DMS153 (cell line): Measurements from ENCODE around the gene SUPT20HL2.
"Not testable (repeated sequence)": the region's sequence is repeated elsewhere in the genome, so short reads cannot be mapped to it uniquely, and the experiment has no call there.

Experiments used
- DNase-seq: peaks from one replicate; lab custom pipeline; 2025; lab: John Stamatoyannopoulos, UW

The SUPT20HL2 gene

GRCh38 chrX:24314019-24314635 lies at the start of gene SUPT20HL2:
TSS of gene SUPT20HL2 (minus strand) at chrX:24314069. CDS start at chrX:24313315, 754 bp downstream.
- DNase-seq = no peak

DNA sequence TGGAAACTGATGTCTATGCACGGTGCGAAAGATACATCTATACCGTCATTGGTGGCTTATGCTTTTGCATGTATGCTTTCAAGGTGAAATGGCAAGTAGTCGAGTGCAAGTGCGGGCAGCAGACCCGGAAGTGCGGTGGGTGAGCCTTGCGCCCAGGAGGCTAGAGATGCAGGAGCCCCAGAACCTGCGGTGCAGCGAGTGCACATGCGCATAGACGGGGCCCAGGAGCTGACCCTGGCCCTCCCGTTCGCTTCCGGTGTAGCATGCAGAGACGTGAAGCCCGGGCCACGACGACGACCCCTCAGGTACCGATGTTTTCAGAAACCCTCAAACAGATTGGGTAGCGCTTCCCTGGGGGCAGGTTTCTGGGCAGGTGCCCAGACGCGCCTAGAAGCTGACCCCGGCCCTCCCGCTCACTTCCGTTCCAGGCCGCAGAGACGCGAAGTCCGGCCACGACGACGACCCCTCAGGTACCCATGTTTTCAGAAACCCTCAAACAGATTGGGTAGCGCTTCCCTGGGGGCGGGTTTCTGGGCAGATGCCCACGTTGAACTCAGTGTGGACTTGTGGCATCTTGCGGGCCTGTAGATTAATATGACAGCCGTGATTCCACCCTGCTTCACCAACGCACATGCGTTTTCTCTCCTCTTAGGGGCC lies 48.3 kb upstream of the SUPT20HL2 start:
- DNase-seq = not testable (repeated sequence)

DNA sequence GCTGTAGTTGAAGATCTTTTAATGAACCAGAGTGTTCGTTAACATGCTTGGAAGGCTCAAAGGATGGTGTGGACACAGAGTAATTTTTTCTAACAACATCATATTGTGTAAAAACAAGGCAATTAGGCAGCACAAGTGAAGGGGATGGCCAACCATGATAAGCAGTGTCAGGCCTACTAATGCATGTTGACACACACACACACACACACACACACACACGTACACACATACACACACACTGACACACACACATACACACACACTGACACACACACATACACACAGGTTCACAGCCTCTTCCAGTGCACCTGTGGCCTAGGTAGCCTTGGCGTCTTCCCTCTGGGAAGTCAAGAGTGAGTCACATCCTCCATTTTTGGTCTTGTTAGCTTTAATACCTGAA lies 46.4 kb upstream of the SUPT20HL2 start, which contains the start of gene SUPT20HL1:
TSS of gene SUPT20HL1 (plus strand) at position 368 of the 400 bp plus-strand sequence. CDS start 2,122 bp downstream, outside the sequence.
- DNase-seq = no peak

DNA sequence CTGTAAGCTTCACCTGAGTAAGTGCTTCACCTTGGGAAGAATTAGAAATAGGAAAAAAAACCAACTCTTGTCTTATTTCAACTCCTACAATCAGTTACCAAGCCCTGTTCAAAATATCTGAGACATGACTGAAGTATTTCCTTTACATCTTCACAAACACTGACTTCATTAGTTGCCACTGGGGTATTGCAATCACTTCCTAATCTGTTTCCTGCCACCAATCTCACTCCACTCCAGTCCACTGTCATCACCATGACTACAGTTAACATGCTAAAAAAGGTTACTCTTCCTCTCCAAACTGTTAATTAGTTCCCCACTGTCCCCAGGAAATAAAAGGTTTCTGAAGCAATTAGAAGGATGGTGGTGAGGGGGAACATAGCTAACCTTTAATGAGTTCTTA lies 43.2 kb upstream of the SUPT20HL2 start:
- DNase-seq = no peak

DNA sequence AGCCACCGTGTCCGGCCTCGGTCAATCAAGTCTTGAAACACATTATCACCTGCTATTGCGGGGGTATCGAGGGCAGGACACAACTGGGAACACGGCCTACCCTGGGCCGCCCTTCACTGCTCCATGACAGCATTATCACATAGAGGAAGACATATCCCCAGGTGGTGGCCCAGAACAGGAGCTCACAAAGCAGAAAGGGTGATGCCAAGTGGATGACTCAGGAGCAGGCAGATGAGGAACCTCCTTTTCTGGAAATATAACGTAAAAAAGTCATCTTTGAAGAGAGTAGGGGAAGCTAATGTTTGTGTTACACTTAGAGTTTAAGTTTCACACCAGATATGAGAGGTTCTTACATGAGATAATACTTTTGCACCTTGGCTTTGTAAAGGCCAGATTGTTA lies 41.2 kb upstream of the SUPT20HL2 start:
- DNase-seq = no peak

DNA sequence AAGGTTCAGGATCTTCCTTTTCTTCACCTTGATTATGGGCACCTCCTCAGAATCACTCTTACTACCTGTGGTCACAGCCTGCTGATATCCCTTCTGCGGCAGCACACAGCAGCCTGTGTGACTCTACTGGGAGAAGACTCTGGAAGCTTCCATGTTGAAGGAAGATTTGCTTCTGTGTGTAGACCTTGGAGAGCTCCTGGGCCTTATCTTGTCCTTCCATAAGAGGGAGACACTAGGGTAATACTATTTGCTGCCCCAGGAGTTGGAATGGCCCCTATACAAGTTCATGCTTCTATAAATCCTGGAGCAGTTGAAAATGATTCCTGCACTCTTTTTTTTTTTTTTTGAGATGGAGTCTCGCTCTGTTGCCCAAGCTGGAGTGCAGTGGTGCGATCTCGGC lies 36.3 kb upstream of the SUPT20HL2 start:
- no peak for DNase-seq

GRCh38 chrX:24347881-24348280 lies 34.0 kb upstream of the SUPT20HL2 start:
- DNase-seq = no peak

DNA sequence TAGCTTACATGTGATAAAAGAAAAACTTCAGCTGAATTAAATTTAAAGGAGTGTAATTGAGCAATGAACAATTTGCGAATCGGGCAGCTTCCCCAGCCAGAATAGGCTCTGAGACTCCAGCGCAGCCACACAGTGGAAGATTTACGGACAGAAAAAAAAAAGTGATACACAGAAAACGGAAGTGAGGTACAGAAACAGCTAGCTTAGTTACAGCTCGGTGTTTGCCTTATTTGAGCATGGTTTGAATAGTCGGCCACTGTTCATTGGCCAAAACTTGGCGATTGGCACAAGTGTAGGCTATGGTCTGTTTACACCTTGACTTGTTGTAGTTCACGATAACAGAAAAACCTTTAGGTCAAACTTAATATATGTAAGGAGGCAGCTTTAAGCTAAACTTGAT lies 29.9 kb upstream of the SUPT20HL2 start:
- no peak for DNase-seq

- no peak for DNase-seq
Measured at GRCh38 chrX:24341795-24342194, 27.9 kb upstream of the SUPT20HL2 start.

DNA sequence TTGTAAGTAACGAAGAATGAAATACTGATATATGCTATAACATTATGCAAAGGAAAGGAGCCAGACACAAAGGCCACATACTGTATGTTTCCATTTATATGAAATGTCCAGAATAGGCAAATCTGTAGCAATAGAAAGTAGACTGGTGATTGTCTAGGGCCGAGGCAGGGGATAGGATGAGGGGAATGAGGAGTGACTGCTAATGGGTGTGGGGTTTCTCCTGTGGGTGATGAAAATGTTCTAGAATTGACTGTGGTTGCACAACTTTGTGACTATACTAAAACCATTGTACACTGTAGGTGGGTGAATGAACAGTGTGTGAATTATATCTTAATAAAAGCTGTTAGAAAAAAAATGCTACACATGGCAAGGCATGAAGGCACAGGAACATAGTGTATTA lies 26.6 kb upstream of the SUPT20HL2 start:
- no peak for DNase-seq

DNA sequence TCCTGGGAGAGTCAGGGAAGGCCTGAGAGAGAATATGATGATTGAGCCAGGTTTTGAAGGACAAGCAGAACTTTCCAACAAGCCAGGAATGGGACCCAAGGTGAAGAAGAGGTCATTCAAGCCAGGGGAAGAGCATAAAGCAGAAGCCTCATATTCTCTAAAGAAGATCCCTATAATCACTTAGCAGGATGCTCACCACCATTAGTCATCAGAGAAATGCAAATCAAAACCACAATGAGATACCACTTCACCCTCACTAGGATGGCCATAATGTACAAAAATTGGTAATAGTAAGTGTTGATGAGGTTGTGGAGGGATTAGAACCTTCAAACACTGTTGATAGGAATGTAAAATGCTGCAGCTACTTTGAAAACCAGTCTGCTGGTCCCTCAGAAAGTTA lies 26.0 kb upstream of the SUPT20HL2 start:
- DNase-seq = no peak

DNA sequence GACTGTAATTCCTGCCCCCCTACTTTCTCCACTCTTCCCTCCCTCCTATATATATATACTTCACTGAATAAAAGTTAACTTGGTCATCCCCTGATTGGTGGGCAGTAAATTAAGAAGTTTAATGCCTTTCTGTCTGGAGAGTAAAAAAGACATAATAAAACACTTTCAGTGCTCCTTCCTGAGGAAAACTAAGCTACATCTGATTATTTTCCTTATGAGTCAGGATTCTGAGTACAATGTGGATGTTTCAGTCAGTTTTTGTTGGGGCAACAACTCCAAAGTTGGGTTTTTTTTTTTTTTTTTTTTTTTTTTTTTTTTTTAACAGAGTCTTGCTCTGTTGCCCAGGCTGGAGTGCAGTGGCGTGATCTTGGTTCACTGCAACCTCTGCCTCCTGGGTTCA lies 22.0 kb upstream of the SUPT20HL2 start:
- DNase-seq = no peak

- no peak for DNase-seq
Measured at GRCh38 chrX:24334461-24334860, 20.6 kb upstream of the SUPT20HL2 start.

GRCh38 chrX:24333371-24333770 lies 19.5 kb upstream of the SUPT20HL2 start:
- no peak for DNase-seq

- DNase-seq = no peak
Measured at GRCh38 chrX:24332878-24333277, 19.0 kb upstream of the SUPT20HL2 start.

DNA sequence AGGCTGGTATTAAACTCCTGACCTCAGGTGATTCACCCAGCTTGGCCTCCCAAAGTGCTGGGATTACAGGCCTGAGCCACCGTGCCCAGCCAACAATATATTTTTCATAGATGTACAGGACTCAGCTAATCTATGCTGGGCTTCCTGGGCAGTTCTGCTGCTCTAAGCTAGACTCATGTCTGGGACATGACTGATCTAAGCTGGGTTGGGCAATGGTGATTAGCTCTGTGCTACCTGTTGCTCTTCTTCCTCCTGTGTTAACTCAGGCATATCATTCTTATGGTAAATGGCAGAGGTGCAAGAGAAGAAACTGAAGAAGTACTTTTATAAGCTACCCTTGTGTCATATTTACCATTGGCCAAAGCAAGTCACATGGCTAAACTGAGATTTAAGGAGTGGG lies 11.4 kb upstream of the SUPT20HL2 start:
- no peak for DNase-seq

GRCh38 chrX:24321741-24322395 lies 8.0 kb upstream of the SUPT20HL2 start:
- DNase-seq = no peak

GRCh38 chrX:24317567-24317966 lies 3.7 kb upstream of the SUPT20HL2 start:
- DNase-seq = no peak

- no peak for DNase-seq
Measured at GRCh38 chrX:24316111-24316510, 2.2 kb upstream of the SUPT20HL2 start.

DNA sequence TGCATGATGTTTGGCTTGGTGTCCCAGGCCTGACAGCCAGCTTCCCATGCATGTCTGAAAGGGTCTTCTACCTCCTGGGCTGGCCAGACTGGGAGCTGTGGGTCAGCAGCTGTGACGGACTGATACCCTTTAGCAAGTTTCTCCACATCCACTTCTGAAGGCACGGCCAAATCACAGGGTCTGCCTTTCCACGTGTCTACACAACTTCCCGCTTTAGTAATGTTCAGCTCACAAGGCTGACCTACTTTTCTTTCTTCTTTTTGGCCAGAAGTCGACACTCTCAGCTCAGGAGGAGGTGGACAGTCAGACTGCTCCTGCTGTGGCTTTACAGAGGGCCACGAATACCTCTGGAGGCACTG lies 1.6 kb downstream of the SUPT20HL2 start:
- not testable (repeated sequence) for DNase-seq

DNA sequence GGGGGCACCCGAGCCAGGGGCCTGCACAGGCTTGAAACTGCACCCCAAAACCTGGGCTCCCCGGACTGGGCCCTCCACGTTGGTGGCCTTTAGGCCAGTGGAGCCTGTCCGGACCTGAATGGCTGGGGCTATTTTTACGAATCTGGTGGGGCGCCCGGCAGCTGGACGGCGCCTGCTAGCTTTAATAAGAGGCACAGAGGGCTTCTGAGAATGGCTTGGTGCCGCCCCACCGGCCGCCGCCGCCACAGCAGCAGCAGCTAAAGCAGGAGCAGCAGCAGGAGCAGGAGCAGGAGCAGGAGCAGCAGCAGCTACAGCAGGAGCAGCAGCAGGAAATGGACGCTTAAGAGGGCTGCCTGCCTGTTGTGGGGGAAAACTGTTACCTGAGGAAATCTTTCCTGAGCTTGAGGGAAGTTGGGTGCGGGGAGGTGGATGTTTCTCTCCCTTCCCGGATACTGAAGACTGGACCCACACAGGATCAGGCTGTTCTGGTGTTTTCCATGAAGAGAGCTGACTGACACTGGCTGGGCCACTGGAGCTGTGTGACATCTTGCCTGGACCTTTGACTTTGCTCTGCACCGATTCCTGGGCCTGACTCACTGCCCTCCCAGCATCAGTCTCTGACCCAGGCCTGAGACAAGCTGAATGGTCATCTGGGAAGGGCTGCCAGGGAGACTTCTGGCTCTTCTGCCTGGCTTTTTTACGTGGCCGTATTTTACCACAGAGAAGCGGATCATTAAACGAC lies 2.2 kb downstream of the SUPT20HL2 start:
- DNase-seq = not testable (repeated sequence)

- not testable (repeated sequence) for DNase-seq
Measured at GRCh38 chrX:24310916-24311315, 3.0 kb downstream of the SUPT20HL2 start.
